ENCODE data around the gene AATK. TPM values are rescaled to one million over a fixed set of nuclear protein-coding genes. Genes with fewer than 3 reads are reported as not detected.

Gene AATK
- total RNA-seq, 1 experiment from 2014 or later: 0.46 TPM

GRCh38 chr17:81113158-81113724, 52.8 kb downstream of the AATK start:
- no peak overlapping the region for H2AFZ ChIP-seq
- no peaks in the 10 kb centered on the region for H3K4me1 ChIP-seq (replicated peaks; ENCODE audit: insufficient read depth)
- no peaks in the 10 kb centered on the region for H3K36me3 ChIP-seq (ENCODE audit: low read depth)
- H3K27me3 ChIP-seq (ENCODE audit: insufficient read depth, low read depth): no peaks in the 10 kb centered on the region
- H4K20me1 ChIP-seq (ENCODE audit: insufficient read depth): no peaks in the 10 kb centered on the region
- BruUV-seq (replicated peaks): no TSS peak
- H3K9me2 ChIP-seq (ENCODE audit: insufficient read depth): no peaks in the 10 kb centered on the region
- H3K4me3 ChIP-seq: no peak overlapping the region
- no peaks in the 10 kb centered on the region for H3K9me3 ChIP-seq (ENCODE audit: insufficient read depth, low read depth)
- intact Hi-C loops (cut with micrococcal nuclease; ENCODE audit: unreplicated experiment): no loop called here
- CTCF ChIA-PET: interaction anchor here (0.7 kb wide), 1 partner anchor 52 kb away, joined by 7 read pairs; no protein-coding TSS in a partner anchor
- DNase-seq: no peak
- no peaks in the 10 kb centered on the region for H3F3A ChIP-seq (ENCODE audit: insufficient read depth, low read depth)
- H3K27ac ChIP-seq: no peak overlapping the region
- POLR2A ChIA-PET (ENCODE audit: unreplicated experiment): no interaction called here
- TF ChIP-seq EZH2 (IDR thresholded peaks at IDR 0.05; ENCODE audit: low read depth): no peak
- TF ChIP-seq CTCF (conservative IDR thresholded peaks at IDR 0.05): no peak
- no peaks in the 10 kb centered on the region for H3K79me2 ChIP-seq (ENCODE audit: low read depth)
- no peak overlapping the region for H3K4me2 ChIP-seq

GRCh38 chr17:81112450-81112849, 53.6 kb downstream of the AATK start:
- no peaks in the 10 kb centered on the region for H4K20me1 ChIP-seq (ENCODE audit: insufficient read depth)
- no peak for DNase-seq
- no peak overlapping the region for H3K4me3 ChIP-seq
- no peaks in the 10 kb centered on the region for H3K27me3 ChIP-seq (ENCODE audit: insufficient read depth, low read depth)
- no peaks in the 10 kb centered on the region for H3K36me3 ChIP-seq (ENCODE audit: low read depth)
- H3K4me1 ChIP-seq (replicated peaks; ENCODE audit: insufficient read depth): no peaks in the 10 kb centered on the region
- H3K9me2 ChIP-seq (ENCODE audit: insufficient read depth): no peaks in the 10 kb centered on the region
- TF ChIP-seq CTCF (conservative IDR thresholded peaks at IDR 0.05): no peak
- no peak for TF ChIP-seq EZH2 (IDR thresholded peaks at IDR 0.05; ENCODE audit: low read depth)
- no peaks in the 10 kb centered on the region for H3K79me2 ChIP-seq (ENCODE audit: low read depth)
- intact Hi-C loops (cut with micrococcal nuclease; ENCODE audit: unreplicated experiment): no loop called here
- H3F3A ChIP-seq (ENCODE audit: insufficient read depth, low read depth): no peaks in the 10 kb centered on the region
- ChIA-PET POLR2A (ENCODE audit: unreplicated experiment) (no interaction called here), CTCF (no interaction called here)
- H2AFZ ChIP-seq: no peak overlapping the region
- no peak overlapping the region for H3K4me2 ChIP-seq
- H3K27ac ChIP-seq: no peak overlapping the region
- no TSS peak for BruUV-seq (replicated peaks)
- no peaks in the 10 kb centered on the region for H3K9me3 ChIP-seq (ENCODE audit: insufficient read depth, low read depth)

GRCh38 chr17:81111066-81111465, 55.0 kb downstream of the AATK start:
- H3K4me2 ChIP-seq: no peak overlapping the region
- CTCF ChIA-PET: no interaction called here
- no peaks in the 10 kb centered on the region for H3K79me2 ChIP-seq (ENCODE audit: low read depth)
- intact Hi-C loops (cut with micrococcal nuclease; ENCODE audit: unreplicated experiment): no loop called here
- no peaks in the 10 kb centered on the region for H3K9me3 ChIP-seq (ENCODE audit: insufficient read depth, low read depth)
- no peaks in the 10 kb centered on the region for H3K4me1 ChIP-seq (replicated peaks; ENCODE audit: insufficient read depth)
- TF ChIP-seq EZH2 (IDR thresholded peaks at IDR 0.05; ENCODE audit: low read depth): no peak
- no peak for TF ChIP-seq CTCF (conservative IDR thresholded peaks at IDR 0.05)
- H3K36me3 ChIP-seq (ENCODE audit: low read depth): no peaks in the 10 kb centered on the region
- POLR2A ChIA-PET (ENCODE audit: unreplicated experiment): no interaction called here
- H3K27ac ChIP-seq: no peak overlapping the region
- no peaks in the 10 kb centered on the region for H3K27me3 ChIP-seq (ENCODE audit: insufficient read depth, low read depth)
- H3K4me3 ChIP-seq: no peak overlapping the region
- H2AFZ ChIP-seq: no peak overlapping the region
- H4K20me1 ChIP-seq (ENCODE audit: insufficient read depth): no peaks in the 10 kb centered on the region
- no peaks in the 10 kb centered on the region for H3K9me2 ChIP-seq (ENCODE audit: insufficient read depth)
- DNase-seq: no peak
- no TSS peak for BruUV-seq (replicated peaks)
- H3F3A ChIP-seq (ENCODE audit: insufficient read depth, low read depth): no peaks in the 10 kb centered on the region
